Measurements from ENCODE around the gene DYNLT5. TPM values are rescaled to one million over a fixed set of nuclear protein-coding genes. Genes with fewer than 3 reads are reported as not detected.

The DYNLT5 gene
- polyA plus RNA-seq, 3 donors, result 0.08 to 0.54 (median 0.28) TPM

GRCh38 chr1:66737836-66738235 is 14.4 kb upstream of the DYNLT5 start:
- no peaks in the 10 kb centered on the region for H3K79me2 ChIP-seq (ENCODE audit: insufficient read depth, low read length)
- H3K4me3 Mint-ChIP-seq, result no peak overlapping the region
- H3K9me3 ChIP-seq (replicated peaks in 1 of 2; ENCODE audit: control insufficient read depth in 1 of 2, insufficient read depth in 1 of 2, low read length in 2 of 2), result no peaks in the 10 kb centered on the region
- no peaks in the 10 kb centered on the region for H3K36me3 Mint-ChIP-seq
- no peak overlapping the region for H3K9ac ChIP-seq (ENCODE audit: insufficient read depth, low read length, poor library complexity, severe bottlenecking)
- no peak for TF ChIP-seq CTCF (IDR thresholded peaks at IDR 0.05)
- H2AFZ ChIP-seq (ENCODE audit: insufficient read depth, low read depth, low read length, poor library complexity, severe bottlenecking), result no peak overlapping the region
- peaks cover 23% of the 10 kb centered on the region for H3K4me1 Mint-ChIP-seq
- DNase-seq, result no peak
- intact Hi-C loops (cut with micrococcal nuclease), result no loop called here
- no peaks in the 10 kb centered on the region for H3K27me3 ChIP-seq (ENCODE audit: control insufficient read depth in 2 of 2, insufficient read depth in 2 of 2, low read length in 2 of 2)
- H3K36me3 ChIP-seq (replicated peaks in 1 of 2; ENCODE audit: control insufficient read depth in 1 of 2, insufficient read depth in 2 of 2, low read length in 2 of 2), result no peaks in the 10 kb centered on the region
- H3K27me3 Mint-ChIP-seq (ENCODE audit: low read depth in 3 of 3), result no peaks in the 10 kb centered on the region
- H4K20me1 ChIP-seq (ENCODE audit: insufficient read depth, low read length), result no peaks in the 10 kb centered on the region
- WGBS (ENCODE audit: insufficient coverage), result 100% methylated on average over 1 of the region's 2 CpGs
- no peak overlapping the region for H3K27ac ChIP-seq (ENCODE audit: low read depth in 1 of 2, low read length in 2 of 2)
- no peak overlapping the region for H3K4me3 ChIP-seq (replicated peaks in 1 of 3; ENCODE audit: low read depth in 2 of 3, low read length in 3 of 3)
- peaks cover 0 to 5% (median 2%) of the 10 kb centered on the region in 7 donors for H3K9me3 Mint-ChIP-seq
- peaks cover 14 to 19% of the 10 kb centered on the region in 2 donors for H3K4me1 ChIP-seq (ENCODE audit: control insufficient read depth in 1 of 2, insufficient read depth in 2 of 2, low read length in 2 of 2)
- H3K4me2 ChIP-seq (replicated peaks; ENCODE audit: extremely low read depth, low read length, poor library complexity, severe bottlenecking), result no peak overlapping the region
- no peak overlapping the region for H3K27ac Mint-ChIP-seq

GRCh38 chr1:66739401-66740157 is 12.7 kb upstream of the DYNLT5 start:
- Histone ChIP-seq H3K9ac (ENCODE audit: insufficient read depth, low read length, poor library complexity, severe bottlenecking) (no peak overlapping the region), H3K9me3 (replicated peaks in 1 of 2; ENCODE audit: control insufficient read depth in 1 of 2, insufficient read depth in 1 of 2, low read length in 2 of 2) (no peaks in the 10 kb centered on the region), H3K79me2 (ENCODE audit: insufficient read depth, low read length) (no peaks in the 10 kb centered on the region), H3K36me3 (replicated peaks in 1 of 2; ENCODE audit: control insufficient read depth in 1 of 2, insufficient read depth in 2 of 2, low read length in 2 of 2) (no peaks in the 10 kb centered on the region), H2AFZ (ENCODE audit: insufficient read depth, low read depth, low read length, poor library complexity, severe bottlenecking) (peak overlapping the region; percentile 65), H3K27ac (ENCODE audit: low read depth in 1 of 2, low read length in 2 of 2) (no peak overlapping the region), H3K27me3 (ENCODE audit: control insufficient read depth in 2 of 2, insufficient read depth in 2 of 2, low read length in 2 of 2) (no peaks in the 10 kb centered on the region), H3K4me1 (ENCODE audit: control insufficient read depth in 1 of 2, insufficient read depth in 2 of 2, low read length in 2 of 2) (peaks cover 9 to 10% of the 10 kb centered on the region in 2 donors), H4K20me1 (ENCODE audit: insufficient read depth, low read length) (no peaks in the 10 kb centered on the region), H3K4me2 (replicated peaks; ENCODE audit: extremely low read depth, low read length, poor library complexity, severe bottlenecking) (peak overlapping the region; percentile 1), H3K4me3 (replicated peaks in 1 of 3; ENCODE audit: low read depth in 2 of 3, low read length in 3 of 3) (no peak overlapping the region)
- Mint-ChIP-seq H3K4me1 (peaks cover 13% of the 10 kb centered on the region), H3K4me3 (peak overlapping the region in 1 of 2 donors; percentile 7), H3K9me3 (peaks cover 0 to 5% (median 2%) of the 10 kb centered on the region in 7 donors), H3K36me3 (no peaks in the 10 kb centered on the region), H3K27ac (no peak overlapping the region), H3K27me3 (ENCODE audit: low read depth in 3 of 3) (no peaks in the 10 kb centered on the region)
- WGBS (ENCODE audit: insufficient coverage), result 0% methylated on average over 2 of the region's 9 CpGs
- no peak for DNase-seq
- no peak for TF ChIP-seq CTCF (IDR thresholded peaks at IDR 0.05)
- intact Hi-C loops (cut with micrococcal nuclease), result no loop called here

Measured in CD14-positive monocyte (primary cell).